Transverse colon (tissue), 3 donors: Measurements from ENCODE around the gene FCRL5.
"Not testable (repeated sequence)": the region's sequence is repeated elsewhere in the genome, so short reads cannot be mapped to it uniquely, and the experiment has no call there.

Source experiments
- EP300 ChIP-seq: sonication (generic); formaldehyde crosslinking; IDR thresholded peaks from one replicate; pipeline ENCODE4 v1.6.1; 2017; ENCODE audit warnings: antibody characterized with exemption, low read depth
- TF ChIP-seq, protein P1 (sequence below), 5 experiments: fragments of 200-600 bp in 3 of 5; fragments of 450-650 bp in 2 of 5; sonication (generic) in 3 of 5; IDR thresholded peaks; 1 replicate in 2 of 5; 2 replicates in 3 of 5; pipeline ENCODE4 v1.5.1; 2016 to 2017; ENCODE audit warnings: antibody characterized with exemption in 5 of 5, inconsistent platforms in 3 of 5, mild to moderate bottlenecking in 2 of 5, moderate library complexity in 1 of 5

DNA sequence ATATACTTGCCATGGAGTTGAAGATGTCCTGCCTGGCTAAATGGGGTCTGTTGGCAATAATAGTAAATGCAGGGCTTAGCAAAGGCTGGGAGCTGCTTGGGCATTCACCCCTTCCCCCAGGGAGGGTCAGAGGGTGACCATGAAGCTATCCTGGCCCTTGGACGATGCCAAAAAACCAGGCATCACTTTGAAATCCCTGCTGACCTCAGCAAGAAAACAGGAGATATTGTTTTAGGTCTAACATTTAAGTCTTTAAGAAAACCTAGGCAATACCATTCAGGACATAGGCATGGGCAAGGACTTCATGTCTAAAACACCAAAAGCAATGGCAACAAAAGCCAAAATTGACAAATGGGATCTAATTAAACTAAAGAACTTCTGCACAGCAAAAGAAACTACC, 4.2 kb downstream of the FCRL5 start:
- TF ChIP-seq, protein P1, sequence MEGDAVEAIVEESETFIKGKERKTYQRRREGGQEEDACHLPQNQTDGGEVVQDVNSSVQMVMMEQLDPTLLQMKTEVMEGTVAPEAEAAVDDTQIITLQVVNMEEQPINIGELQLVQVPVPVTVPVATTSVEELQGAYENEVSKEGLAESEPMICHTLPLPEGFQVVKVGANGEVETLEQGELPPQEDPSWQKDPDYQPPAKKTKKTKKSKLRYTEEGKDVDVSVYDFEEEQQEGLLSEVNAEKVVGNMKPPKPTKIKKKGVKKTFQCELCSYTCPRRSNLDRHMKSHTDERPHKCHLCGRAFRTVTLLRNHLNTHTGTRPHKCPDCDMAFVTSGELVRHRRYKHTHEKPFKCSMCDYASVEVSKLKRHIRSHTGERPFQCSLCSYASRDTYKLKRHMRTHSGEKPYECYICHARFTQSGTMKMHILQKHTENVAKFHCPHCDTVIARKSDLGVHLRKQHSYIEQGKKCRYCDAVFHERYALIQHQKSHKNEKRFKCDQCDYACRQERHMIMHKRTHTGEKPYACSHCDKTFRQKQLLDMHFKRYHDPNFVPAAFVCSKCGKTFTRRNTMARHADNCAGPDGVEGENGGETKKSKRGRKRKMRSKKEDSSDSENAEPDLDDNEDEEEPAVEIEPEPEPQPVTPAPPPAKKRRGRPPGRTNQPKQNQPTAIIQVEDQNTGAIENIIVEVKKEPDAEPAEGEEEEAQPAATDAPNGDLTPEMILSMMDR (IDR thresholded peaks at IDR 0.05), result not testable (repeated sequence)
- TF ChIP-seq EP300, result not testable (repeated sequence)
